Retinal pigment epithelial cell (primary cell): ENCODE measurements around the gene TRMO.

Experiments used
- DNase-seq: peaks from one replicate; pipeline ENCODE4 v3.0.0-alpha.2; 2010; ENCODE audit warnings: low read depth
- H3K4me3 ChIP-seq: 2 replicates; pipeline ENCODE4 v1.5.1; 2011; ENCODE audit warnings: mild to moderate bottlenecking, low read length, control low read depth, moderate library complexity
- TF ChIP-seq, protein P1 (sequence below): conservative IDR thresholded peaks from 2 replicates; pipeline ENCODE4 v1.5.1; 2011; ENCODE audit warnings: low read depth, low read length, control low read depth, inconsistent platforms

Gene TRMO

DNA sequence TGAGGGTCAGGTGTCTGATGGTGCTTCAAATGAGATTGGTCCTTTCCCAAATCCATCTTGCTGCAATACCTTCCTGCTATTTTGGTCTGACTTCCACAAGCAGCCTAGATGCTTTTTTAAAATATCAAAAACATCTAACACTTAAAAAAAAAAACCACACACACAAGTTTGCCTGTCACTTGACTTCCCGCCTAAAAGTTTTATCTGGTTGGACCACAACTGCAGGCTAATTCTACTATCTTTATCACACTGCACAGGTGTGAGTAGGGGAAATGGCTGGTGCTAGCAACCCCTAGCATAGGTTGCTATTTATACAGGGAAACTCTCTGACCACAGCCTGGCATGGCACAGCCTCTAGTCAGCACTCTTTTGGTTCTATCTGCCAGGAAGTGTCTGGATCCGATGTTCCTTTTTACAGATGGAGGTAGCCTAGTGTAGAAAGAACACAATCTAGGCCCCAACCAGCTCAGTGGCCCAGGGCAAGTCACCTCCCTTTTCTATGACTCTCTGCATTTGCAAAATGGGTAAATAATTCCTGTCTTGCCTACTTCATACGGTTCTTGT, 15.9 kb upstream of the TRMO start, which contains the start of gene HEMGN:
Gene HEMGN, minus strand, starts transcription at position 92 of the 564 bp plus-strand sequence. Its CDS starts 36 bp downstream, at position 56.
- TF ChIP-seq, protein P1, sequence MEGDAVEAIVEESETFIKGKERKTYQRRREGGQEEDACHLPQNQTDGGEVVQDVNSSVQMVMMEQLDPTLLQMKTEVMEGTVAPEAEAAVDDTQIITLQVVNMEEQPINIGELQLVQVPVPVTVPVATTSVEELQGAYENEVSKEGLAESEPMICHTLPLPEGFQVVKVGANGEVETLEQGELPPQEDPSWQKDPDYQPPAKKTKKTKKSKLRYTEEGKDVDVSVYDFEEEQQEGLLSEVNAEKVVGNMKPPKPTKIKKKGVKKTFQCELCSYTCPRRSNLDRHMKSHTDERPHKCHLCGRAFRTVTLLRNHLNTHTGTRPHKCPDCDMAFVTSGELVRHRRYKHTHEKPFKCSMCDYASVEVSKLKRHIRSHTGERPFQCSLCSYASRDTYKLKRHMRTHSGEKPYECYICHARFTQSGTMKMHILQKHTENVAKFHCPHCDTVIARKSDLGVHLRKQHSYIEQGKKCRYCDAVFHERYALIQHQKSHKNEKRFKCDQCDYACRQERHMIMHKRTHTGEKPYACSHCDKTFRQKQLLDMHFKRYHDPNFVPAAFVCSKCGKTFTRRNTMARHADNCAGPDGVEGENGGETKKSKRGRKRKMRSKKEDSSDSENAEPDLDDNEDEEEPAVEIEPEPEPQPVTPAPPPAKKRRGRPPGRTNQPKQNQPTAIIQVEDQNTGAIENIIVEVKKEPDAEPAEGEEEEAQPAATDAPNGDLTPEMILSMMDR, result no peak
- no peak for DNase-seq
- no peak within 1 kb of the TSS for H3K4me3 ChIP-seq

DNA sequence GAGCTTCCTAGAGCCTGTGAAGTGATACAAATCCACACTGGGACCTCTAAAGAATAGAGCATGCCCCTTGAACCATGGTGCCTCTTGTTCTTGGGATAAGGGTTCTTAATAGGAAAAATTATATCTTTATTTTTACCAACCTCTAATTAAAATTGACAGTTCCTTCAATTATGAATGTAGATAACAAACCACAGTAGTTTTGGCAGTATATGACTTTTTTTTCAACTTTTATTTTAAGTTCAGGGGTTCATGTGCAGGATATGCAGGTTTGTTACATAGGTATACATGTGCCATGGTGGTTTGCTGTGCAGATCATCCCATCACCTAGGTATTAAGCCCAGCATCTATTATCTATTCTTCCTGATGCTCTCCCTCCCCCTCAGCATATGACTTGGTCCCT, 14.7 kb upstream of the TRMO start:
- TF ChIP-seq, protein P1, result no peak
- DNase-seq, result no peak
- no peak overlapping the region for H3K4me3 ChIP-seq

DNA sequence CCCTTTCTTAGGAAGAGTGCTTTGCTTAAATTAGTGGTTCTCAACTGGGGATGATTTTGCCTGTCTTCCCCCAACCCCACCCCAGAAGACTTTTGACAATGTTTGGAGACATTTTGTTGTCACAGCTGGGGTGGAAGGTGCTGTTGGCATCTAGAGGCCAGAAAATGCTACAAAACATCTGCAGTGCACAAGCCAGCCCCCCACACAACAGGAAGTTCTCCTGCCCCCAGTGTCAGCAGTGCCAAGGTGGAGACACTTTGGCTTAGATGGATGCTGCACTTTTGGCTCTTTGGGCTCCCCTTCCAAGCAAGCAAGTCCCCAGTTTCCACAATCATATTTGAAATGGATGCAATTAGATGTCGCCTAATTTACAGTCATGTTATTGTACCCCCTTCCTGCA, 13.0 kb upstream of the TRMO start:
- TF ChIP-seq, protein P1, result no peak
- no peak for DNase-seq
- H3K4me3 ChIP-seq, result no peak overlapping the region

DNA sequence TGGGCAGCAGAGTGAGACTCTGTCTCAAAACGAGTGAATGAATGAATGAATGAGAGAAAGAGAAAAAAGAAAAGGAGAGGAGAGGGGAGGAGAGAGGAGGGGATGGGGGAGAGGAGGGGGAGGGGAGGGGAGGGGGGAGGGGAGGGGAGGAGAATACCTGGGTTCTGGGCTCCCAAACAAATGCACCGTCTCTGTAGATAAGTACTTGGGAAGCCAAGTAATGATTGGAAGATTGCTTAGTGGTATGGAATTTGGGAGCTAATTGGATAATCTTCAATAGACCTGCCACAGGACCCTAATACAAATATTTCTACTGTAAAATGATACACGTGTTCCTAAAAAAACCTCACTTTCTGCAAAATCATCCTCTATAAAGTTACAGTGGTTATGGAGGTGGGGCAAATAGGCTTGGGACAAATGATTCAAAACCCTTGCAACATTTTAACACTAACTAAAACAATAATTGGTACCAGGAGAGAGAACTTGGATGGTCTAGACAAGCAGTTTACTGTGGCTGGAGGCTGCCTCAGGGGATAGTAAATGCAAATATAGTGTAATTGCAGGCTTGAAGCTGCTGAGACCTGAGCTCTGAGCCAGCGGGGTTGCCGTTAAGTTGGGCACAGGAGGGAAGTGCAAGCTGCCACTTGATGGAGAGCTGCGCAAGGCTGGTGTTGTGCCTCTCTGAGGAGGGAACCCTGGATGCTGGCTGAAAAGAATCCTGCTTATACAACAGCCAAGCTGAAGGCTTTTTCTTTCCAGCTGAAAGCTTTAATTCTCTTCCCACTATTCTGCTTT, 12.2 kb upstream of the TRMO start:
- no peak overlapping the region for H3K4me3 ChIP-seq
- no peak for DNase-seq
- TF ChIP-seq, protein P1, result no peak

DNA sequence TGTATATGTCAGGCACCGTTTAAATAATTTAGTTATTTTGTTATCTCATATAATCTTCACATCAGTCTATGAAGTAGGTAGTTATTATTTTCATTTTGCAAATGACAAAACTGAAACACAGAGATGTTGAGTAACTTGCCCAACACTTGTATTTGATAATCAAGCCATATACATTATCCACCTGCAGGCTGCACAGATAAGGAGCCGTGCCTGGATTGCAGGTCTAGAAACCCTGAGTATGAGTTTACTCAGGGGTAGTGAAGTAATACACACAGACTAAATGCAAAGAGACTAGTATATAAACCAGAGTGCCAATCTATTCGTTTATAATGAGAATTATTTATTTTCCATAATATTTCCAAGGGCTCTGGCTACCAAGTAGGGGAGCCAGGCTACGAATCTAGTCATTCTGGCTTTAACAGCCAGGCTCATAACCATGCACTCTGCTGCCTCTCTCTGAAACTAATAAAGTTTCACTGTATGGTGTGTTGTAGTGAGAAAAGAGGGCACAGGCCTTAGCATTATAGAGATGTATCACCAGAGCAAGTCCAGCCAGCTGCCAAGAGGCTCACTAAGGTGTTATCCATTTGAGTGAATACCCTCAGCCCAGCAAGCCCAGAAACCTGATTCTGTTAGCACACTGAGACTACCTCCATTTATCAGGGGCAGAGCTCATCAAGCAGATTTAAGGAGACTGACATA, 11.1 kb upstream of the TRMO start:
- TF ChIP-seq, protein P1, result no peak
- no peak for DNase-seq
- no peak overlapping the region for H3K4me3 ChIP-seq

DNA sequence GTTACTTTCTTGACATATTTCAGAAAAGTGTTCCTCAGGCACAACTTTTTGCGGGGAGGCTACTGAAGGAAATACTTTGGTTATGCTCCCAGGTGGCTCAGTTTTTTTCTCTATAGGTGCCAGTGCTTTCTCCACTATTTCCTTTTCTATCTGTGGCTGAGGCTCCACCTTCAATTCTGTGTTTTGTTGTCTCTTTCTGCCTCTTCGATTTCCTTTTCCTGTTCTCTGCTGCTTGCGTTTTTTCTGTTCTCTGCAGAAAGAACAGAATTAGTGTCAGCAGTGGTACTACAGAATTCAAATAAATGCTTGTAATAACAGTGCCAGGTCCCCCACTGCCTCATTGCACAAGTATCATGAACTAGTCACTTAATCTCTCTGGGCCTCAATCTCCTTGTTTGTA, 8.7 kb upstream of the TRMO start:
- no peak for DNase-seq
- no peak overlapping the region for H3K4me3 ChIP-seq
- TF ChIP-seq, protein P1, result no peak
